Neural cell (in vitro differentiated cells): Measurements from ENCODE around the gene ADGRD2. TPM values are rescaled to one million over a fixed set of nuclear protein-coding genes. Genes with fewer than 3 reads are reported as not detected.

ENCODE experiments used
- H2AFZ ChIP-seq: fragments of 200-600, 300-800 bp; sonication (generic), shearing (Covaris generic); 2 replicates; pipeline ENCODE4 v1.6.0; 2014; ENCODE audit warnings: low read depth, mild to moderate bottlenecking, antibody characterized with exemption, low read length, moderate library complexity
- H3F3A ChIP-seq: fragments of 200-600 bp; shearing (Covaris generic); 2 replicates; pipeline ENCODE4 v1.6.1; 2016; ENCODE audit warnings: mild to moderate bottlenecking, moderate library complexity, mixed read lengths, antibody characterized with exemption, low read length; ENCODE audit not compliant: insufficient read depth, poor library complexity, severe bottlenecking
- H3K27ac ChIP-seq: fragments of 200-600, 300-800 bp; sonication (generic), shearing (Covaris generic); 2 replicates; pipeline ENCODE4 v1.5.1; 2014; ENCODE audit warnings: mild to moderate bottlenecking, low read length, moderate library complexity
- H3K27me3 ChIP-seq: fragments of 300-800, 200-600 bp; sonication (generic), shearing (Covaris generic); 2 replicates; pipeline ENCODE4 v1.6.0; 2014; ENCODE audit warnings: mild to moderate bottlenecking, low read depth, low read length, moderate library complexity; ENCODE audit not compliant: insufficient read depth
- H3K36me3 ChIP-seq: fragments of 300-800, 200-600 bp; sonication (generic), shearing (Covaris generic); 2 replicates; pipeline ENCODE4 v1.5.1; 2014; ENCODE audit warnings: mild to moderate bottlenecking, antibody characterized with exemption, low read length, moderate library complexity; ENCODE audit not compliant: insufficient read depth
- H3K4me2 ChIP-seq: fragments of 300-800, 200-600 bp; sonication (generic), shearing (Covaris generic); 2 replicates; pipeline ENCODE4 v1.6.0; 2014; ENCODE audit warnings: mild to moderate bottlenecking, low read length
- H3K4me3 ChIP-seq: fragments of 300-800, 200-600 bp; sonication (generic), shearing (Covaris generic); 2 replicates; pipeline ENCODE4 v1.5.1; 2014; ENCODE audit warnings: mild to moderate bottlenecking, low read length, moderate library complexity
- H3K79me2 ChIP-seq: fragments of 200-600 bp; shearing (Covaris generic); replicated peaks from 2 replicates; pipeline ENCODE4 v1.6.0; 2014; ENCODE audit warnings: mild to moderate bottlenecking, low read length, moderate library complexity; ENCODE audit not compliant: insufficient read depth
- H3K9ac ChIP-seq: fragments of 300-800, 200-600 bp; sonication (generic), shearing (Covaris generic); 2 replicates; pipeline ENCODE4 v1.6.1; 2016; ENCODE audit warnings: mild to moderate bottlenecking, low read length, mixed read lengths
- H3K9me2 ChIP-seq: fragments of 200-600 bp; shearing (Covaris generic); 2 replicates; pipeline ENCODE4 v1.6.1; 2016; ENCODE audit warnings: mild to moderate bottlenecking, low read length, mixed read lengths; ENCODE audit not compliant: insufficient read depth
- H3K9me3 ChIP-seq: fragments of 200-600, 300-800 bp; sonication (generic), shearing (Covaris generic); 2 replicates; pipeline ENCODE4 v1.6.1; 2016; ENCODE audit warnings: mild to moderate bottlenecking, mixed run types, low read length, moderate library complexity, mixed read lengths
- H4K20me1 ChIP-seq: fragments of 200-600 bp; shearing (Covaris generic); 2 replicates; pipeline ENCODE4 v1.6.1; 2016; ENCODE audit warnings: mild to moderate bottlenecking, mixed run types; ENCODE audit not compliant: insufficient read depth
- CTCF ChIP-seq: fragments of 450-650 bp; IDR thresholded peaks from 2 replicates; pipeline ENCODE4 v1.5.1; 2014; ENCODE audit warnings: antibody characterized with exemption, mild to moderate bottlenecking, moderate library complexity; ENCODE audit not compliant: poor library complexity, severe bottlenecking
- EP300 ChIP-seq: fragments of 450-650 bp; conservative IDR thresholded peaks from 2 replicates; pipeline ENCODE4 v1.6.1; 2014; ENCODE audit warnings: antibody characterized with exemption, mild to moderate bottlenecking, moderate library complexity; ENCODE audit not compliant: poor library complexity, severe bottlenecking
- EZH2 ChIP-seq: fragments of 200-600, 300-800 bp; shearing (Covaris generic), sonication (generic); IDR thresholded peaks from 2 replicates; pipeline ENCODE4 v1.6.1; 2014; ENCODE audit warnings: antibody characterized with exemption, low read length, borderline replicate concordance, mild to moderate bottlenecking; ENCODE audit not compliant: insufficient read depth, poor library complexity, severe bottlenecking
- MXI1 ChIP-seq: fragments of 450-650 bp; conservative IDR thresholded peaks from 2 replicates; pipeline ENCODE4 v1.6.1; 2014; ENCODE audit warnings: antibody characterized with exemption, mild to moderate bottlenecking; ENCODE audit not compliant: poor library complexity, severe bottlenecking
- POLR2AphosphoS5 ChIP-seq: IDR thresholded peaks from 2 replicates; pipeline ENCODE4 v1.6.1; 2012
- RAD21 ChIP-seq: fragments of 450-650 bp; conservative IDR thresholded peaks from 2 replicates; pipeline ENCODE4 v1.6.1; 2014; ENCODE audit warnings: antibody characterized with exemption, mild to moderate bottlenecking, moderate library complexity
- SMC3 ChIP-seq: fragments of 450-650 bp; conservative IDR thresholded peaks from 2 replicates; pipeline ENCODE4 v1.6.1; 2014; ENCODE audit warnings: antibody characterized with exemption, mild to moderate bottlenecking, moderate library complexity; ENCODE audit not compliant: poor library complexity
- TAF1 ChIP-seq: IDR thresholded peaks from 2 replicates; pipeline ENCODE4 v1.6.1; 2012; ENCODE audit warnings: low read depth
- polyA plus RNA-seq: library from polyadenylated mRNA; depleted of rRNA; stranded (reverse); fragments of >200 nt; gene quantifications from 2 replicates; pipeline ENCODE4 v1.2.3, GENCODE V29; 2014
- TF ChIP-seq, protein P1 (sequence below): IDR thresholded peaks from 2 replicates; pipeline ENCODE4 v1.6.1; 2012; ENCODE audit warnings: borderline replicate concordance

ADGRD2 gene
- polyA plus RNA-seq, 1 donor from 2014 or later, result not detected

GRCh38 chr9:124443625-124444024 lies 6.6 kb upstream of the ADGRD2 start:
- H4K20me1 ChIP-seq, result no peaks in the 10 kb centered on the region
- H3K36me3 ChIP-seq, result no peaks in the 10 kb centered on the region
- H3K9me3 ChIP-seq, result no peaks in the 10 kb centered on the region
- no peaks in the 10 kb centered on the region for H3K9me2 ChIP-seq
- no peak for TF ChIP-seq POLR2AphosphoS5
- TF ChIP-seq EP300, result no peak
- TF ChIP-seq RAD21, result no peak
- no peaks in the 10 kb centered on the region for H3K79me2 ChIP-seq
- no peaks in the 10 kb centered on the region for H3K27me3 ChIP-seq
- H3K4me2 ChIP-seq, result no peak overlapping the region
- no peak overlapping the region for H2AFZ ChIP-seq
- no peak overlapping the region for H3K9ac ChIP-seq
- no peaks in the 10 kb centered on the region for H3F3A ChIP-seq
- H3K27ac ChIP-seq, result no peak overlapping the region
- no peak overlapping the region for H3K4me3 ChIP-seq

DNA sequence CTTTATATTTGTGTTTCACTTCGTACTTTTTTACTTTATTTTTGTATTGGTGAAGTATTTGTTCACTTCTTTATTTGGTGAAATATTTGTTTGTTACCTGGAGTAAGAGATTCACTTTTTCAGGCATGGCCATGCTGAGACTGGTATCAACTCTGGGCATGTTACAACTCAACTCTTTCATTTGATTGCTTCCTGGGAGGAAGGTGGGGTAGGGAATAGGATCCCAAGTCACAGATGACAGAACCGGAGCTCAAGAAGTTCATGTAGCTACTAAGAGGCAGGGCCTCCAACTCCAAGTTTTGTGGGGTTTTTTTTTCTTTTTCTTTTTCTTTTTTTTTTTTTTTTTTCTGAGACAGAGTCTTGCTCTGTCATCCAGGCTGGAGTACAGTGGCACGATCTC lies 6.1 kb upstream of the ADGRD2 start:
- no peak overlapping the region for H3K27ac ChIP-seq
- no peaks in the 10 kb centered on the region for H3F3A ChIP-seq
- H3K79me2 ChIP-seq, result no peaks in the 10 kb centered on the region
- no peaks in the 10 kb centered on the region for H3K9me2 ChIP-seq
- H3K4me3 ChIP-seq, result no peak overlapping the region
- TF ChIP-seq EP300 (no peak), MXI1 (no peak), POLR2AphosphoS5 (no peak), RAD21 (no peak), CTCF (no peak), TAF1 (no peak), EZH2 (no peak), SMC3 (no peak)
- TF ChIP-seq, protein P1, sequence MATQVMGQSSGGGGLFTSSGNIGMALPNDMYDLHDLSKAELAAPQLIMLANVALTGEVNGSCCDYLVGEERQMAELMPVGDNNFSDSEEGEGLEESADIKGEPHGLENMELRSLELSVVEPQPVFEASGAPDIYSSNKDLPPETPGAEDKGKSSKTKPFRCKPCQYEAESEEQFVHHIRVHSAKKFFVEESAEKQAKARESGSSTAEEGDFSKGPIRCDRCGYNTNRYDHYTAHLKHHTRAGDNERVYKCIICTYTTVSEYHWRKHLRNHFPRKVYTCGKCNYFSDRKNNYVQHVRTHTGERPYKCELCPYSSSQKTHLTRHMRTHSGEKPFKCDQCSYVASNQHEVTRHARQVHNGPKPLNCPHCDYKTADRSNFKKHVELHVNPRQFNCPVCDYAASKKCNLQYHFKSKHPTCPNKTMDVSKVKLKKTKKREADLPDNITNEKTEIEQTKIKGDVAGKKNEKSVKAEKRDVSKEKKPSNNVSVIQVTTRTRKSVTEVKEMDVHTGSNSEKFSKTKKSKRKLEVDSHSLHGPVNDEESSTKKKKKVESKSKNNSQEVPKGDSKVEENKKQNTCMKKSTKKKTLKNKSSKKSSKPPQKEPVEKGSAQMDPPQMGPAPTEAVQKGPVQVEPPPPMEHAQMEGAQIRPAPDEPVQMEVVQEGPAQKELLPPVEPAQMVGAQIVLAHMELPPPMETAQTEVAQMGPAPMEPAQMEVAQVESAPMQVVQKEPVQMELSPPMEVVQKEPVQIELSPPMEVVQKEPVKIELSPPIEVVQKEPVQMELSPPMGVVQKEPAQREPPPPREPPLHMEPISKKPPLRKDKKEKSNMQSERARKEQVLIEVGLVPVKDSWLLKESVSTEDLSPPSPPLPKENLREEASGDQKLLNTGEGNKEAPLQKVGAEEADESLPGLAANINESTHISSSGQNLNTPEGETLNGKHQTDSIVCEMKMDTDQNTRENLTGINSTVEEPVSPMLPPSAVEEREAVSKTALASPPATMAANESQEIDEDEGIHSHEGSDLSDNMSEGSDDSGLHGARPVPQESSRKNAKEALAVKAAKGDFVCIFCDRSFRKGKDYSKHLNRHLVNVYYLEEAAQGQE, result no peak
- H3K4me2 ChIP-seq, result no peak overlapping the region
- no peaks in the 10 kb centered on the region for H4K20me1 ChIP-seq
- no peak overlapping the region for H3K9ac ChIP-seq
- no peaks in the 10 kb centered on the region for H3K27me3 ChIP-seq
- H3K9me3 ChIP-seq, result no peaks in the 10 kb centered on the region
- no peaks in the 10 kb centered on the region for H3K36me3 ChIP-seq
- H2AFZ ChIP-seq, result no peak overlapping the region

DNA sequence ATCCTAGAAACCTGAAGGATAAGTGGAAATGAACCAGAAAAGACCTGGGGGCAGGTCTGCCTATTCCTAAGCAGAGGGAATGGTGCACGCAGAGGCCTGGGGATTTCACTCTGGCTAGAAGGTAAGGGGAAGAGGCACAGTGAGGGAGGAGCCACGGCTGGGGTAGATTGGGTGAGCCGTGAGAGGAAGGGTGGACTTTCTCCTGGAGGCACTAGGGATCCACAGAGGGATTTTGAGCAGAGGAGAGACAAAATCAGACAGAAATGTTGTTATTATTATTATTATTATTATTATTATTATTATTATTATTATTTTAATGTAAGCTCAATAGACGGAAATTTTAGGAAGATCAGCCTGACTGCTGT lies 3.0 kb upstream of the ADGRD2 start:
- H3K9me3 ChIP-seq, result no peaks in the 10 kb centered on the region
- no peak for TF ChIP-seq POLR2AphosphoS5
- no peak for TF ChIP-seq EP300
- TF ChIP-seq, protein P1, result no peak

More for the DNA sequence above, 3.0 kb upstream of the ADGRD2 start:
- H3K36me3 ChIP-seq, result no peaks in the 10 kb centered on the region
- no peak overlapping the region for H3K27ac ChIP-seq
- H4K20me1 ChIP-seq, result no peaks in the 10 kb centered on the region
- H2AFZ ChIP-seq, result no peak overlapping the region
- H3K9ac ChIP-seq, result no peak overlapping the region
- H3K27me3 ChIP-seq, result peaks cover 17% of the 10 kb centered on the region
- H3K4me3 ChIP-seq, result no peak overlapping the region
- no peaks in the 10 kb centered on the region for H3F3A ChIP-seq
- H3K4me2 ChIP-seq, result no peak overlapping the region
- H3K9me2 ChIP-seq, result no peaks in the 10 kb centered on the region
- H3K79me2 ChIP-seq, result no peaks in the 10 kb centered on the region
